Psoas muscle (tissue), 8 donors: Measurements from ENCODE around the gene ZNF658. TPM values are rescaled to one million over a fixed set of nuclear protein-coding genes. Genes with fewer than 3 reads are reported as not detected.
"Not testable (repeated sequence)": the region's sequence is repeated elsewhere in the genome, so short reads cannot be mapped to it uniquely, and the experiment has no call there.

Experiments
- ATAC-seq, 4 donors: fragments of 200-7000 bp; cut with Tn5 transposase; one replicate each; pipeline ENCODE4 v1.9.1; 2020; ENCODE audit warnings: moderate library complexity in 3 of 4, mild to moderate bottlenecking in 2 of 4
- DNase-seq, 2 donors: peaks; one replicate each; pipeline ENCODE4 v3.0.0-alpha.2; 2020
- H3K27ac ChIP-seq: fragments of 200-600 bp; one replicate; pipeline ENCODE4 v1.8.0; 2022
- H3K27me3 ChIP-seq, 3 donors: fragments of 200-600 bp in 1 of 3; one replicate each; pipeline versions ENCODE4 v1.6.1 to v1.8.0; 2013 to 2022; ENCODE audit warnings: low read length in 2 of 3, mild to moderate bottlenecking in 2 of 3, moderate library complexity in 1 of 3; ENCODE audit not compliant: insufficient read depth in 3 of 3
- H3K36me3 ChIP-seq, 2 donors: fragments of 200-600 bp in 1 of 2; one replicate each; pipeline versions ENCODE4 v1.6.1 to v1.8.0; 2013 to 2022; ENCODE audit warnings: low read depth in 1 of 2, mild to moderate bottlenecking in 1 of 2, moderate library complexity in 1 of 2; ENCODE audit not compliant: insufficient read depth in 1 of 2
- H3K4me1 ChIP-seq: fragments of 200-600 bp; one replicate; pipeline ENCODE4 v1.8.0; 2022
- H3K4me3 ChIP-seq: fragments of 200-600 bp; one replicate; pipeline ENCODE4 v1.8.0; 2022; ENCODE audit warnings: mild to moderate bottlenecking
- H3K9me3 ChIP-seq: fragments of 200-600 bp; one replicate; pipeline ENCODE4 v1.8.0; 2022
- WGBS, 3 donors: extraction: QIAGEN DNeasy Blood & Tissue Kit; methylation state at CpG; one replicate each; pipeline versions ENCODE4 v1.1.6 to v1.1.7; 2013; 5-methylcytosine and 5-hydroxymethylcytosine counted together
- intact Hi-C, 2 donors: fragments of 100-400 bp; cut with DNase I; formaldehyde crosslinking; loops; one replicate each; pipeline versions ENCODE4 v1.11.0 to v1.14.2; 2022
- long read RNA-seq, 2 donors: library from polyadenylated mRNA; unstranded; transcript quantifications; one replicate each; pipeline ENCODE4 v2.0.0, GENCODE V29; 2021
- polyA plus RNA-seq, 3 donors: library from polyadenylated mRNA; stranded (reverse); fragments of 200-250 nt; gene quantifications; one replicate each; pipeline ENCODE4 v1.2.3, GENCODE V29; 2013
- total RNA-seq, 4 donors: library from RNA; stranded (reverse); fragmentation: NEBNext Ultra II Directional in 2 of 4; extraction: Animal tissue kit (Norgen Biotek cat#: 25700) in 2 of 4; gene quantifications; one replicate each; pipeline versions ENCODE4 v1.2.1 to v1.2.4, GENCODE V29; 2021 to 2023
- donor health status: healthy with polysubstance abuse.
- donor health status: DM: no; HTN: no; CAD: no; lungs with moderate emphysema.
- donor health status: Bipolar disorder and iron deficiency.
- donor health status: healthy.
- donor health status: DM: yes; HTN: yes; CAD: no.
- donor health status: DM: no; HTN: no; CAD: no.
- donor health status: DM: no; HTN: no; CAD: no.
- donor health status: DM: yes; HTN: yes; CAD: no.

ZNF658 gene
- total RNA-seq (1 to 10 TPM; 2.9 to 5.3 (median 3.6) TPM), polyA plus RNA-seq (1 to 10 TPM; 1.2 to 3.8 (median 2.1) TPM)
- long read RNA-seq, donor 1, full-length matches to known transcripts = 1 of 1 reads
- long read RNA-seq, donor 1, partial matches to known transcripts = 0 of 1 reads
- long read RNA-seq, donor 1, other reads (novel, unspliced or antisense) = 0 of 1 reads
- long read RNA-seq, donor 2, full-length matches to known transcripts = 5 of 7 reads
- long read RNA-seq, donor 2, partial matches to known transcripts = 0 of 7 reads
- long read RNA-seq, donor 2, other reads (novel, unspliced or antisense) = 2 of 7 reads

DNA sequence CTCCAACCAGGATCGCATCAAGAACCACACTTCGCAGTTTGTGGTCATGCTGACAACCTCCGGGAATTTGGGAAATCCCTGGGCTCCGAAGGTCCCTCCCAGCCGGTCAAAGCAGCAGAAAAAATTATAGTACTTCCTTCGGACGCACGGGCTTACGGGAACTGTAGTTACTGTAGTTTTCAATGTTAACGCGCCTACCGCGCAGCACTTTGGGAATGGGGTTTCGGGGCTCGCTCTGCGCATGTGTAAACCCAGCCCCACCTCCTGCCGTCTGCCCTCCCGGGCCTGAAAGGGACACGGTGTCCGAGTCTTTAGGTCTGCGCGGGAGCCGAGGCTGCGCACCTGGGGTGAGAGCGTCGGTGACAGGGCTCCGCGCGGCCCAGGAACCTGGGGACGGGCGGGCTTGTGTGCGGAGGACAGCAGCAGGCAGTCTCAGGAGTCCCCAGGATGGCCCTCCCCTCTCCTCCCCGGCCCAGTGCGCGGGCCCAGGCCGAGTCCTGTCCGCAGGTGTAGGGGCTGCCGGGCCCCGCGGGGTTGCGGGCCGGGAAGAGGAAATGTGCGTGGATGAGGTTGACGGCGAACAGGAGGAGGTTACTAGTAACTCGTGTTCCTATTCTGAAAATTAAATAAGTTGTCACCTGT, at the start of gene ZNF658:
Gene ZNF658 (plus strand): TSS at position 236 of the 642 bp plus-strand sequence. CDS start 2,837 bp downstream, outside the sequence.
- intact Hi-C loops, H3K9me3 ChIP-seq, H3K36me3 ChIP-seq, H3K27me3 ChIP-seq, H3K4me1 ChIP-seq: not testable (repeated sequence)
- peak; percentile 84 to 91 for DNase-seq
- H3K27ac ChIP-seq = peak within 1 kb of the TSS; percentile 50
- H3K4me3 ChIP-seq = peak within 1 kb of the TSS; percentile 70
- 0 to 2% (median 0%) methylated on average over 27 to 42 of the region's 46 CpGs for WGBS, 3 donors
- peak; percentile 97 to 100 (median 100) for ATAC-seq

DNA sequence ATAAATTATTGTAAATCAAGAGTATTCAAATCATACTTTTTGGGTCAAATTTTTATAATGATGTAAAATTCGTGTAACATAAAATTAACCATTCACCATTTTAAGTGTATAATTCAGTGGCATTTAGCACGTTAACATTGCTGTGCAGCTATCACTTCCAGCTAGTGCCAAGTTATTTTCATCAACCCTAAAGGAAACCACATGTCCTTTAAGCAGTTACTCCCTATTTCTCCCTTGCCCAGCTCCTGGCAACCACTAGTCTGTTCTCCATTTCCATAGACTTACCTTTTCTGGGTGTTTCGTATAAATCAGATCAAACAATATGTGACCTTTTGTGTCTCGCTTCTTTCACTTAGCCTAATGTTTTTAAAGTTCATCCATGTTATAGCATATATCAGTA, 38.8 kb upstream of the ZNF658 start:
- no CpG with 5 or more reads among the region's 4 CpGs for WGBS, 3 donors
- H3K36me3 ChIP-seq, H3K9me3 ChIP-seq, H3K4me3 ChIP-seq, ATAC-seq, DNase-seq, H3K27ac ChIP-seq, H3K27me3 ChIP-seq, intact Hi-C loops, H3K4me1 ChIP-seq: not testable (repeated sequence)

GRCh38 chr9:66868660-66869059, 31.9 kb upstream of the ZNF658 start:
- not testable (repeated sequence) for H3K36me3 ChIP-seq

GRCh38 chr9:66880605-66881004, 19.9 kb upstream of the ZNF658 start:
- H3K27me3 ChIP-seq, intact Hi-C loops, H3K9me3 ChIP-seq, H3K4me1 ChIP-seq, ATAC-seq, H3K4me3 ChIP-seq, H3K36me3 ChIP-seq, H3K27ac ChIP-seq, DNase-seq: not testable (repeated sequence)
- WGBS, 3 donors = 51 to 67% (median 54%) methylated on average over 3 of the region's 3 CpGs

More at GRCh38 chr9:66868660-66869059, 31.9 kb upstream of the ZNF658 start:
- 23 to 43% (median 39%) methylated on average over 2 of the region's 3 CpGs for WGBS, 3 donors
- H3K4me1 ChIP-seq, DNase-seq, intact Hi-C loops, H3K27me3 ChIP-seq, H3K27ac ChIP-seq, H3K9me3 ChIP-seq, H3K4me3 ChIP-seq, ATAC-seq: not testable (repeated sequence)

DNA sequence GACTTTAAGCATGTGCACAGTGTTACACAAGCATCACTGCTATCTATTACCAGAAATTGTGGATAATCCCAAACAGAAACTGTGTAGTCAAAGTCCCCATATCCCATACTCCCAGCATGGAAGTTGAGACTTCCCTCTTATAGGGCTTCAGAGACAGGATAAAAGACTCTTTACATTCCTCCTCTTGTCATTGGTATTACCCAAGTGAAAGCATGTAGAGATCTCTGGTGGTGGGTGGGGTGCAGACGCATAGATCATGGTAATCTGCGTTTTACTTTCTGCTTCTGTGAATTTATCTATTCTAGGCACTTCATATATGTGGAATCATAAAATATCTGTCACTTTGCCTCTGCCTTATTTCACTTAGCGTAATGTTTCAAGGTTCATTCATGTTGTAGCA, 18.7 kb upstream of the ZNF658 start:
- ATAC-seq, H3K36me3 ChIP-seq, intact Hi-C loops, H3K27me3 ChIP-seq, H3K4me3 ChIP-seq, H3K4me1 ChIP-seq, DNase-seq, H3K9me3 ChIP-seq, H3K27ac ChIP-seq: not testable (repeated sequence)
- WGBS, 3 donors = 88 to 95% (median 95%) methylated on average over 3 of the region's 3 CpGs

- H3K4me3 ChIP-seq, H3K27me3 ChIP-seq, DNase-seq, H3K36me3 ChIP-seq, H3K4me1 ChIP-seq, H3K27ac ChIP-seq, intact Hi-C loops, H3K9me3 ChIP-seq, ATAC-seq: not testable (repeated sequence)
- WGBS, 3 donors = 83 to 100% methylated on average over 1 of the region's 1 CpG; no CpG with 5 or more reads in 1 of the 3 donors
Measured at GRCh38 chr9:66890334-66890733, 10.2 kb upstream of the ZNF658 start.

DNA sequence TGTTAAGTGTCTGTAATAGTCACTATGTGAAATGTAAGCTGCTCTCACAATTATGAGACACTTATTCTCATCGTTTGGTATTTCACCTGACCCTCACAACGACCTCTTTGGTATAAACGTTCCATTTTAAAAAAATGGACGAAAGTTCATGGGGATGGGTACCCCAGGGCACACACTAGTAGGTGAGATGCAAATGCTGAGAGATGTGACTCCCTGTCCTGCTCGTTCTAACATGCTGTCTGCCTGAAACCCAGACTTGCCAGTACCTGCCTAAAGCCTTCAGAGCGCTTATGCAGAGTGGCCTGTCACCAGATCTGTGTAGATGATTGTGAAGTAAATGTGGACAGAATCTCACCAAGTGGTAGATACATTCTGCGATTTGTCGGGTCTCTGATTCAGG, 616 bp downstream of the ZNF658 start:
- H3K27ac ChIP-seq, H3K27me3 ChIP-seq, DNase-seq, H3K4me1 ChIP-seq, H3K9me3 ChIP-seq, H3K36me3 ChIP-seq, intact Hi-C loops: not testable (repeated sequence)
- H3K4me3 ChIP-seq = peak overlapping the region; percentile 70
- 3 to 17% (median 4%) methylated on average over 5 to 6 of the region's 8 CpGs for WGBS, 3 donors
- peak in 2 of 4 donors; percentile 19 to 48 for ATAC-seq

DNA sequence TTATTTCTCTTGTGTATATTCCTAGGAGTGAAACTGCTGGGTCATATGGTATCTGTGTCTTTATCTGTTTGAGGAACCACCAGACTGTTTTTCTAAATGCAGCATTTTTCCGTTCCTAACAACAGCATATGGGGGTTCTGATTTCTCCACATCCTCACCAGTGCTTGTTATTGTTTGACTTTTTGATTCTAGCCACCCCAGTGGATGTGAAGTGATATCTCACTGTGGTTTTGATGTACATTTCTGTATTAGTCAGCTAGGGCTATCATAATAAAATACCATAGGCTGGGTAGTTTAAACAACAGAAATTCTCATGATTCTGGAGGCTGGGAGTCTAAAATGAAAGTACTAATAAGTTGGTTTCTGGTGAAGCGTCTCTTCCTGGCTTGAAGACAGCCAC, 9.0 kb downstream of the ZNF658 start:
- H3K36me3 ChIP-seq = peaks cover 0 to 17% of the 10 kb centered on the region in 2 donors
- intact Hi-C loops, H3K4me1 ChIP-seq, H3K27me3 ChIP-seq, H3K4me3 ChIP-seq, ATAC-seq, H3K9me3 ChIP-seq, H3K27ac ChIP-seq, DNase-seq: not testable (repeated sequence)
- WGBS, 3 donors = 95 to 100% (median 100%) methylated on average over 2 of the region's 2 CpGs

- not testable (repeated sequence) for ATAC-seq
- WGBS, 3 donors = 95 to 100% (median 100%) methylated on average over 3 of the region's 4 CpGs
Measured at GRCh38 chr9:66920072-66920471, 19.5 kb downstream of the ZNF658 start.

GRCh38 chr9:66936194-66936870, 35.8 kb downstream of the ZNF658 start:
- H3K27me3 ChIP-seq, ATAC-seq, DNase-seq, intact Hi-C loops, H3K4me1 ChIP-seq, H3K9me3 ChIP-seq, H3K4me3 ChIP-seq, H3K27ac ChIP-seq, H3K36me3 ChIP-seq: not testable (repeated sequence)
- no CpG with 5 or more reads among the region's 1 CpG for WGBS, 3 donors

More at GRCh38 chr9:66920072-66920471, 19.5 kb downstream of the ZNF658 start:
- H3K36me3 ChIP-seq, H3K27ac ChIP-seq, DNase-seq, H3K4me3 ChIP-seq, H3K27me3 ChIP-seq, intact Hi-C loops, H3K4me1 ChIP-seq, H3K9me3 ChIP-seq: not testable (repeated sequence)

GRCh38 chr9:66937662-66938061, 37.1 kb downstream of the ZNF658 start:
- H3K9me3 ChIP-seq, DNase-seq, intact Hi-C loops, H3K27ac ChIP-seq, ATAC-seq, H3K4me3 ChIP-seq, H3K4me1 ChIP-seq, H3K36me3 ChIP-seq, H3K27me3 ChIP-seq: not testable (repeated sequence)
- 83 to 100% (median 90%) methylated on average over 1 to 2 of the region's 3 CpGs for WGBS, 3 donors
